OCI-M1 (cell line): ENCODE measurements around the gene L3MBTL2.

ENCODE experiments used
- DNase-seq: peaks from one replicate; lab custom pipeline; 2025; lab: John Stamatoyannopoulos, UW

L3MBTL2 gene

DNA sequence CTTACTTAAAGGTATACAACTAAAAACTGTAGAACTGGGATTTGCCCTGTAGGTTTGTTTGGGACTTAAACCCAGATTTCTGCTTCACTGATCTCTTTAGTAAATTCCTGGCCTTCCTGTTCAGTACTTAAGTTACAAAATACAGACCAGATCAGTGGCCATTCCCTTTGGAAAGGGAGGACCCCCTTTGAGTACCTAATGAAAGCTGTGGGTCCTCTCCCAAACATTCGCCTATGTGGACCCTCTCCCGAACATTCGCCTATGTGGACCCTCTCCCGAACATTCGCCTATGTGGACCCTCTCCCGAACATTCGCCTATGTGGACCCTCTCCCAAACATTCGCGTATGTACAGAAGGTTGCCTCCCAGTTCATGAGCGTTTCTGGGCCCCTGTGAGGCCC, 10.3 kb downstream of the L3MBTL2 start:
- no peak for DNase-seq

DNA sequence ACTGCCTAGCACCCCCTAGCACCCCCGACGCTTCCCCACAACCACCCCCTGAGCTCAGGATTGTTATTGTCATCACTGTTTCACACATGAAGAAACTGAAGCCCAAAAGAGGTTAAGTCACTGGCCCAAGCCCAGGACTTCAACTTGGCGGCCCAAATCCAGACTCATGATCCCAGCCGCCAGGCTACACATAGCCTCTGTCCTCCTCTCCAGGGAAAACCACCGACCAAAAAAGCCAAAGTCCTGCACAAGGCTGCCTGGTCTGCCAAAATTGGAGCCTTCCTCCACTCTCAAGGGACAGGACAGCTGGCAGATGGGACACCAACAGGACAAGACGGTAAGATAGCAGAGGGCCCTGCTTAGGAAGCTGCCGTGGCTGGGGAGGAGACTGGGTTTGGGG, 10.8 kb downstream of the L3MBTL2 start:
- no peak for DNase-seq

DNA sequence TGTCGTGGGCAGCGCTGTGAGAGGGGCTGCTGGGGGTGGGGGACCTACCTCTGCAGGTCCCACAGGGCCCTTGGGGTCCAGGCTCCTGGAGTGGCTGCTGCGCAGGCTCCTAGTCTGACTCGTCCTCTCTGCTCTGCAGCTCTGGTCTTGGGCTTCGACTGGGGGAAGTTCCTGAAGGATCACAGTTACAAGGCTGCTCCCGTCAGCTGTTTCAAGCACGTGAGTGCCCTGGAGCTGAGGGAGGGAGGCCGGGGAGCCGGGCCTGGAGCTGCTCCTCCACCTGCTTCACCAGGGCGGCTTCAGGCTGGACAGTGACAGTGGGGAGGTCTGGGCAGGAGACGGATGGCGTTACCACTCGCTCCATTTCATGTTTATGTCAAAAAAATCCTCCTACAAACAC, 11.9 kb downstream of the L3MBTL2 start:
- no peak for DNase-seq

DNA sequence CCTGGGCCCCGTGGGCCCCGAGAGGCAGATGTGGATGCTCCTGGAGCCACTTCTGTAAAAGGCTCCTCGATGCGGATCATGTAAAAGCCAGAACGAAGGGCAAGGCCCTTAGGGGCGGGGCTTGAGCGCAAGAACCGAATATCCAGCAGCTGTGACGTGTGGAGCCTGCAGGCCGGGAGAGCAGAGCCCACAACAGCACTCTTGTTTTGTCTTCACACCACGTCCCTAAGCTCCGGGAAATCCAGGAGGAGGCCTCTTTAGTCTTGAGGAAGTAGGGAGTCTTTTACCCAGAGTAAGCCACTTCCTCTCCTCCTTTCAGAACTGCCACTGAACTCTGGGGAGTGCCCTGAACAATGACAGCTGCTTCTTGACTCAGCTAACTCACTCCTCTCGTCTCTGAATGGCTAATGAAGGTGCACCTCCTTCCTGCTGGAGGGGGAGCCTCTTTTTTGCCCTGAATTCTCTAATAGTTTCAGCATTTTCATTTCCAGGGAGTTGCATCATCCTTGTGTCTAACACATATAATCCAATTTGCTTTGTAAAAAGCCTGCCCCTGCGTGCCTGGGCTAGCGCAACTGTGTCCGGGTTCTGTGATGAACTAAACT, 12.5 kb downstream of the L3MBTL2 start:
- peak; percentile 71 for DNase-seq

DNA sequence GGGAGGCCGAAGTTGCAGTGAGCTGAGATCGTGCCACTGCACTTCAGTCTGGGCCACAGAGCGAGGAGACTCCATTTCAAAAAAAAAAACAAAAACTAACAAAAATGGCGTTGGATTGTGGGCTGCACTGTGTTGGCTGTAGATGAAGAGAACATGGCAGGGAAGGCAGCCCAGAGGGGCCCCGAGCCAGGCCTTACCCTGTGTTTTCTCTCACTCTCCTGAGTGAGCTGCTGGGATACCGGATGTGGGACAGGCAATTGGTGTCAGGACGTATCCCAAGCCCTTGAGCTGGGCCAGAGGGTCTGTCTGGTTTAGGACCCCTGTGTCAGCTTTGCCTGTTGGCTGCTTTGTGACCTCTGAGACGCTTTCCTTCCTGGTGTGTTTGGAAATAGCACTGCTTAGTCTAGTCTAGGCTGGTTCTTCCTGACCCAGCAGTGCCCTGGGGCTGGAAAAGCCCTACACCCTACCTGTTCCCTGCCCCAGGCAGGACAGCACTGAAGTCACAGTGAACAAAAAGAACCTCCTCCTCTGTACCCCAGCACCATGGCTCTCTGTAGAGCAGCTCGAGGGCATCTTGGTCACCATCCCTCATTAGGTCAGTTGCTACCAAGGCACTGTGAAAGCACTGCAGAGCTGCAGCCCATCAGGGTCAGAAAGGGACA, 17.9 kb downstream of the L3MBTL2 start:
- no peak for DNase-seq

DNA sequence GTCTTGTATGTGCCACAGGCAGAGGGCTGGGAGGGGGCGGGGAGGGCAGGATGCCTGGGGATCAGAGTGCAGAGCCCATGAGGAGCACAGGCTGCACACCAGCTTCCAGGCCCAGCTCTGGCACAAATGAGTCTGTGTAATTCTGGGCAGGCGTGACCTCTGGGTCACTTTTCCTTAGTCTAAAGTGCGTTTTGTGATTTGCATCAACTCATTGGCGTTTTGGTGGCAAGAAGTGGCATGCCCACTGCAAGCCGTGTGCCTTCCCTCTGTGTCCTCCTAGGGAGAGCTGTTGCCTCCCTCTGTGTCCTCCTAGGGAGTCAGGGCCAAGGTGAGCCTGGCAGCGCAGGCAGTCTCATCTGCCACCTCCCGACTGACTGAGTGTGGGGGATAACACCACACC, 18.4 kb downstream of the L3MBTL2 start:
- no peak for DNase-seq

DNA sequence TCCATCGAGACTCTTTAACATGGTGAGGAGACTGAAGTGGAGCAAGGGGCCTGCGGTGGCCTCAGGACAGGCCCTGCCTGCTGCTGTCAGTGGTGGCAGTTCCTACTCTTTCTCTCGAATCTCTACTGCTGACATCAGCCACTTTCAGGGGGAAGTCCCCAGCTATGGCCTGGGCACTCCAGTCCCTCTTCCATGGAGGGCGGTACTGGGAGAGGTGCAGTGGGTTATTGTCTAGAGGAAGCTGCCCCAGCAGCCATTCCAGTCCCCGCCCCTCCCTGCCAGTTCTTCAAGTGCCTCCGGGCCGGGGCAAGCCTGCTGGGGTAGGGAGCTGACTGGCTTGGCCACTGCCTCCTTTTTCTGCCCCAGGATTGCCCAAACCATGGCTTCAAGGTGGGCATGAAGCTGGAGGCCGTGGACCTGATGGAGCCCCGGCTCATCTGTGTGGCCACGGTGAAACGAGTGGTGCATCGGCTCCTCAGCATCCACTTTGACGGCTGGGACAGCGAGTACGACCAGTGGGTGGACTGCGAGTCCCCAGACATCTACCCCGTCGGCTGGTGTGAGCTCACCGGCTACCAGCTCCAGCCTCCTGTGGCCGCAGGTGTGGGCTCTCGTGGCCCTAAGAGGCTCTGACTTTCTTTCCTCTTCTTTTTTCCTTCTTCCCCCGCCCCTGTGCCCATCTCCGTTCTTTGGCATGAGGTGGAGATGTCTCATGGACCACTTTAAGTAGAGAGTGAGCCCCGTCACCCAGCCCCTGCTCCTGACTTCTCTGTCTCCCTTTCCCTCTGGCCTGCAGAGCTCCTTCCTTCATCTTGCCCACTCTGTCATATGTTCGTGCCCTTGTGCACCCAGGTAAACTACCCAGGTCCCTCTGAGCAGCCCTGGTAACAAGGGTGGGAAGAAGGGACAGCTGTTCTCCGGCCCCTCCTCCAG, 21.9 kb downstream of the L3MBTL2 start:
- no peak for DNase-seq

DNA sequence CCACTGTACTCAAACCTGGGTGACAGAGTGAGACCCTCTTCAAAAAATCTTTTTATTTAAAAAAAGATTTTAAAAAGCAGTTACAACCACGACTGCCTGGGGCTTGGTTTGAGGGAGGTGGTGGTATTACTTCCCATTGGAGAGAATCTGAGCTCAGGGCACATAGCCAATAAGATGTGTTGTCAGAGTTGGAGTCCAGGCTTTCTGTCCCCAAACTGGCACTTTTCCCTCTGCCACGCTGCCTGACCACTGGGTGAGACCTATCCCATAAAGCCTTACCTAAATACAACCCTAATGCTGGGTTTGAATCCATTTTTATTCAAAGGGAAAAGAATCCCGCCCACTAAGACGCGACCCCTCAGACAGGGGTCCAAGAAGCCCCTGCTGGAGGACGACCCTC, 24.1 kb downstream of the L3MBTL2 start:
- no peak for DNase-seq

DNA sequence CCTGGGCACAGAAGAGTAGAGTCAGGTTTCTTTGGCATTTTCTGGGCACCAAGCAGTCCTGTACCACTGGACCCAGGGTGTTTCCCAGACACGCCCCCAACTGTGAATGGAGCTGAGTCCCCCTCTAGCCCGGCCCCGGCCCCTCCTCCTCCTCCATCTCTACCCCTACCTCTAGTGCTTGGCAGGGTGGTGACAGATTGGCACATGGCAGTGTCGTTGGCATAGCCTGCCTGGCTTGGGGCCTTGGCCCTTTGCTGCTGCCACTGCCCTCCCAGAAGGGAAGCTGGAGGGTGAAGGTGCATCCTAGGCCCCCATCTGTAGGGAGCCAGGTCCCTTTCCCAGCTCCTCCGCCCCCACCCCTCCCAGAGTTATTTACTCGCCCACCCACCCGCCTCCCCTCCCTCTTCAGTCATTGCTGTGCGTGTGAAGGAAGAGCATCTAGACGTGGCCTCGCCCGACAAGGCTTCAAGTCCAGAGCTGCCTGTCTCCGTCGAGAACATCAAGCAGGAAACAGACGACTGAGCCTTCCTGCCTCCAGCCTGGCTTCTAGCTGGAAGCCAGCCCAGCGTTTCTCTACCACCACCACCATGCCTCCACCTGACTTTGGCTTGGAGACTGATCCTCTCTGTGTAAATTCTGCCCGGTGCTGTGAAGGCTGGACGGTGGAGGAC, 24.8 kb downstream of the L3MBTL2 start:
- no peak for DNase-seq

DNA sequence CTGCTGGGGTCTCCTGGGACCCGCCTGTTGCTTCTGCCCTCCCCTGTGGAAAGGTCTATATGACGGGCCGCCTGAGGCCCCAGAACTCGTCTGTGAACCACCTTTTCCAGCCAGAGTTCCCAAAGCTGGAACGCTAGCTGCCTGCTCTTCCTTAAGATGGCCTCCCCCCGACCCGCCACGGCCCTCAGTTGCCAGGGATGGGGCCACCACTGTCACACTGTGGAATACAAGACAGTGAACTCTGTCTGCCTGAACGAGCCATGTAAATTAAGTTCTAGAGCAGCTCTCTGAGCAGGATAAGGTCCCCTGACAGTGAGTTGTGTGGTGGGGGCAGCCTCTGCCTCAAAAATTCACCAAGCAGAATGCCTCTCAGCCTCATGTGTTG, 25.3 kb downstream of the L3MBTL2 start:
- DNase-seq = no peak

DNA sequence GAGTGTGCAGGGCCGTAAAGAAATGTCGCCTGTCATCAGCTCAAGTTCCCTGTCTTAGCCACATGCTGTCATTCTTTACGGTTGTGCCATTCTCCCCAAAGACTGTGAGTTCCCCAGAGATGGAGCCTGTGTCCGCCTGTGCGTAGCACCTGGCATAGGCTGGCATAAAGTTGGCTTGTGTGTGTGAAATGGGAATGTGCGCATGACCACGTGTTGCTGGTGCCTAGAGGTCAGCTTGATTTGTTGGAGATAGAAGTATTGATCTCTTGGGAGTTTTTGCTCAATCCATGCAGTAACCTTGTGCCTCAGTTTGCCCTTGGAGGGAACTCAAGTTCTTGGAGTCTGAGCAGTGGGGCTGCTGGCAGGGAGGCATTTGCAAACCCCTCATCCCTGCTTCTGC, 26.3 kb downstream of the L3MBTL2 start:
- no peak for DNase-seq

DNA sequence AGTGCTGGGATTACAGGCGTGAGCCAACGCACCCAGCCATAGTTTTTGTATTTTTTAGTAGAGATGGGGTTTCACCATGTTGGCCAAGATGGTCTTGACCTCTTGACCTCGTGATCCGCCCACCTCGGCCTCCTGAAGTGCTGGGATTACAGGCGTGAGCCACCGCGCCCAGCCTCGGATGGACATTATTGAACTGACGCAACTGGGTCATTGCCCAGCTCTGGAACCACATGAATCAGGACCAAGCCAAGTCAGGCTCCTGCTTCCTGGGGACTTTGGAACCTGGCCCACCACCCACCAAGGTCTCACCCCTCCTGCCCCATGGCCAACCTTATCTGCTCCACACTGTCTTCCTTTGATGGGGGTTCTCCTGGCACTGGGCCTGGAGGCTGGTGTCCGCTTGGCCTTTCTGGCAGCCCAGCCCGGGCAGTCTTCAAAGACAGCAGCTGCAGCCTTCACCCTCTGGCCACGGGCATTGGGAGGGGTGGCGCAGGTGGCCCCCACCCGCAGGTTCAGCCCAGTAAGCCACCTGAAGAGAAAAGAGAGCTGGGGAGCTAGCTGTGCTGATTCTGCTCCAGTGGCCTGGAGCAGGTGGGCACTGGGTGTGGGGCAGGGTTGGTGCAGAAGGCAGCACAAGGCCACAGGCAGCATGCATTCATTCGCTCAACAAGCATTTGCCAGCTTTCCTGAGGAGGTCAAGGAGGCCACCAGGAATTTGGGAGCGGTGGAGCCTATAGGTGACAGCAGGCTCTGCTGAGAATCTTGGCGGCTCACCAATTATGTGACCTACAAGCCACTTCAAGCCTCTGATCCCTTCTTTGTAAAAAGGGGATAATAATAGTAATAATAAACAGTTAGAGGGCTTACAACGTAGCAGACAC, 29.9 kb downstream of the L3MBTL2 start:
- DNase-seq = no peak

DNA sequence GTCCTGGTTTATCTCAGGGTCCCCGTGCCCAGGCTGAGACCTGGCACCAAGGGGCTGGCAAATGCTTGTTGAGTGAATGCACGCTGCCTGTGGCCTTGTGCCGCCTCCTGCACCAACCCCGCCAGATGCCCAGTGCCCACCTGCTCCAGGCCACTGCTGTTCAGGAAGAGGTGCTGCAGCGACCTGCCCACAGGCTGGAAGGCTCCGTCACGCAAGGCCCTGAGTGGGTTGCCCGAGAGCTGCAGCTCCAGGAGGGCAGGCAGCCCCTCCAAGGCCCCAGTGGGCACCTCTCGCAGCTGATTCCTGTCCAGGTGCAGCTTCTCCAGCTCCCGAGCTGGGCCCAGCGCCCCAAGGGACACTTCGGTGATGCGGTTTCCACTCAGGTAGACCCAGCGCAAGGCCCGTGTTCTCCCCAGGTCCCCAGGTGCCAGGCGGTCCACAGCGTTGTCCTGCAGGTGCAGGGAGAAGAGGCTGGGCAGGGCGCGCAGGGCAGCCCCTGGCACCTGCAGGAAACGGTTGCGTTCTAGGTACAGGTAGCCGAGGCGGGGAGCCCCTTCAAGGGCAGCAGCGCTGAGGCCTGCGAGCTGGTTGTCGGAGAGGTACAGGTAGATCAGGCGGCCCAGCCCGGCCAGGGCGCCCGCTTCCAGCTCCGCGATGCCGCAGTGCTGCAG, 32.1 kb downstream of the L3MBTL2 start:
- DNase-seq = no peak

DNA sequence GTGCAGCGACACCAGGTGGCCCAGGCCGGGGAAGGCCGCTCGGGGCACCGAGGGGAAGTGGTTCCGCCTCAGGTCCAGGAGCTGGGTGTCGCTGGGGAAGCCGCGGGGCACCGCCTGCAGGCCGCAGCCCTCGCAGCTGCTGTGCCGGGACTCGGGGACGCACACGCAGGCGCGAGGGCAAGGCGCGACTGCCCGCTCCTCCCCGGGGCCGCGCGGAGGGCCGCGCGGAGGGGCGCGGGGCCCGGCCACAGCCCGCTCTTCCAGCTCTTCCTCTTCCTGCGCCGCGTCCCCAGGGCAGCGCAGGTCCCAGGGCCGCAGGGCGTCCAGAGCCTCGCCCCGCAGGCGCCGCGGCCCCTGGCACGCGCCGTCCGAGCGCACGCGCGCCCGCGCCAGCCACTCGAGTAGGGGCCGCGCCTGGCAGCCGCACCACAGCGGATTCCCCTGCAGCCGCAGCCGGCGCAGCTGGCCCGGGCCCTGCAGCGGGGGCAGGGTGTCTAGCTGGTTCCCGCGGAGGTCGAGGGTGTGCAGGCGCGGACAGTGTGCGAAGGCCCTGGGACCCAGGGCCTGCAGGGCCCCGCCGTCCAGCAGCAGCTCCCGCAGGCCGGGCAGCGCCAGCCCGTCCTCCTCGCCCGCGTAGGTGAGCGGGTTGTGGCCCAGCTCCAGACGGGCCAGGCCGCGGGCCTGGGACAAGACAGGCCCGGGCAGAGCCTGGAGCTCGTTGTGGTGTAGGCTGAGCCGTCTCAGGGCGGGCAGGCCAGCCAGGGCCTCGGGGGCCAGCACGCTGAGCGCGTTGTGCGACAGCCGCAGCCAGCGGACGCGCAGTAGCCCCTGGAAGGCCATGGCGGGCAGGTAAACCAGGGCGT, 32.8 kb downstream of the L3MBTL2 start:
- peak; percentile 45 for DNase-seq

DNA sequence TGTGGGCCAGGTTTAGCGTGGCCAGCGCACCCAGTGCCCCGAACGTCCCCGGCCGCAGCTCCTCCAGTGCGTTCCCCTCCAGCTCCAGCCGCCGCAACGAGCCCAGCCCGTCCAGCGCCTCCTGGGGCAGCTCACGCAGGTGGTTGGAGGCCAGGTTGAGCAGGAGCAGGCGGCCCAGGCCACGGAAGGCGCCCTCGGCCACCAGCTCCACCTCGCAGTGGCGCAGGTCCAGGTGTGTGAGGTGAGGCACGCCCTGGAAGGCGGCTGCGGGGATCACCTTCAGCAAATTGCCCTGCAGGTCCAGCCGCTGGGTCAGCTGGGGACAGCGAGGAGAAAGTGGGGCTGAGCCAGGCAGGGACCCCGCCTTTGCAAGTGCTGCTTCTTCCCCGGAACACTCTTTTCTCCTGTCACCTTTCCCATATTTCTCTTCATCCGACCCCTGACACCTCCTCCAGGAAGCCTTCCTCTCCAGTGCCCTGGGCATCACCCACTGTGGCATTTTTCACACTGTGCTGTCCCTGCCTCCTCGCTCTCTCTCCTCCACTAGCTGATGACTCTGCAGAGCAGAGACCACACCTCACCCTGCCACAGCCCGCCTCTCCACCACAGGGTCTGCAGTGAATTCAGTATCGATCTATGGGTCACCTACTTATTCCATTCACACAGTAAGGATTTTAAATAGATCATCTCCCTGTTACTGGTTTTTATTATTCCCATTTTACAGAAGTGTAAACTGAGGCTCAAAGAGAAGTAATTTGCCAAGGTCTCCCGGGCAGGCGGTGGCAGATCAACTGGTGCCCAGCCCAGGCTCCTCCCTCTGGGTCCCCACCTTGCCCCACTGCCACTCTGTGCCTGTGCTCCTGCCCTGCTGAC, 33.7 kb downstream of the L3MBTL2 start:
- DNase-seq = no peak

DNA sequence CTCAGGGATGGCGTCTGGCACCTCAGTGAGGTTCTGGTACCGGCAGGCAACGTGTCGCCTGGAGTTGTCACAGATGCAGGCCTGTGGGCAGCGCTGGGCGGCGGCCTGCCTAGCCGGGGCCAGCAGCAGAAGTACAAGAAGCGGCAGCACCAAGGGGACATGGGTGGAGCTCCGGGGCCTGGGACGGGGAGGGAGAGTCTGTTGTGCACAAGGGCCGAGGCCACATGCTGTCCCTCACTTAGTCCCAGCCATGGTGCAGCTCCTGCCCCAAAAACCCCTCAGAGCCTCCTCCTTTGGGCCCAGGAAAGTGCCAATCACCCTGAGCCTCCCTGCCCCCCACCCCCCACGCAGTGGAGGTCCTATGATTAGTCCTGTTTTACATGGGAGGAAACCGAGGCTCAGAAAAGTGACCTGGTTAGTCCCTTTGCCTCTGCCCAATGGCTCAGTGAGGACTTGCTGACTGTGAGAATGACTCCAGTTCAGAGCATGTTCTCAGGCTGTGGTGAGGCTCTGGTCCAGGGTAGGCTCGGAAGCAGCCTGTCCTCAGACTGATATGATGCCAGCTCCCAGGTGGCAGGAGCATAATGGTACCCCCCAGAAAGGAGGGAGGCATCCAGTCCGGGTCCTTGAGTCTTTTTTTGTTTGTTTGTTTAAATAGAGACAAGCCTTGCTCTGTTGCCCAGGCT, 34.5 kb downstream of the L3MBTL2 start:
- DNase-seq = peak; percentile 7

DNA sequence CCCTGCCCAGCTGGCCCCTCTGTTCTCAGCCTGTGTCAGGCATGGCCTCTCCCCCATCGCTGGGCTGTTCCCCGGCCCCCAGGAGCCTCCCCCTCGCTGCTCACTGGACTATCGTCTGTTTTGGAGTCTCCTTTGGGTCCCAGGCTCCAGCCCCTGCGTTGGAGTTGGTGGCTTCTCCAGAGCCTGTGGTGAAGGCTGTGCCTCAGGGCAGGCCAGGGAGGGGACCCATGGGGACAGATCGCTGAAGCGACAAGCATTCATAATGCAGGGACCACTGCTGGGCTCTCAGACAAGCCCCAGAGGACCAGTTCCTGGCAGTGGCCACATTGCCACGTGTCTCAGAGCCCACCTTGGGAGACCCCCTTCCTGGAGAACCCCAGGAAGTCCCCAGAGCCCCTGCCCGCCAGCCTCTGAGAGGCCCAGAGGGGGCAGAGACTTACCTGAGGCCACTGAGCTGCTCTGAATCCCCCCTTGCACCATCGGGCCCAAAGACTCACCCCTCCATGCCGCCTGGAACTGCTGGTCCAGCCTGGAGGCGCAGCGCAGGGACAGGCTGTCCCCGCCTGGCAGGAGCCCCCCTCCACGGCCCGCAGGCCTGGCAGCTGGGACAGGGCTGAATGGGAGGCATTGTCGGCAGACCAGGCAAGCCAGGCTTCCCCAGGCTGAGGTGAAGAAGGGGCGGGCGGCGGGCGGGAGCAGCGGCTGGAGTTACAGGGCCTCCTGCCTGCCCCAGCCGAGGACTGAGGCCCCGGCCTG, 35.4 kb downstream of the L3MBTL2 start, which contains the start of gene CHADL:
Gene CHADL (minus strand): TSS at position 555 of the 756 bp plus-strand sequence. CDS start 50 bp downstream, at position 505.
- DNase-seq = no peak
